ENCODE results near the gene DHDDS.

DNA sequence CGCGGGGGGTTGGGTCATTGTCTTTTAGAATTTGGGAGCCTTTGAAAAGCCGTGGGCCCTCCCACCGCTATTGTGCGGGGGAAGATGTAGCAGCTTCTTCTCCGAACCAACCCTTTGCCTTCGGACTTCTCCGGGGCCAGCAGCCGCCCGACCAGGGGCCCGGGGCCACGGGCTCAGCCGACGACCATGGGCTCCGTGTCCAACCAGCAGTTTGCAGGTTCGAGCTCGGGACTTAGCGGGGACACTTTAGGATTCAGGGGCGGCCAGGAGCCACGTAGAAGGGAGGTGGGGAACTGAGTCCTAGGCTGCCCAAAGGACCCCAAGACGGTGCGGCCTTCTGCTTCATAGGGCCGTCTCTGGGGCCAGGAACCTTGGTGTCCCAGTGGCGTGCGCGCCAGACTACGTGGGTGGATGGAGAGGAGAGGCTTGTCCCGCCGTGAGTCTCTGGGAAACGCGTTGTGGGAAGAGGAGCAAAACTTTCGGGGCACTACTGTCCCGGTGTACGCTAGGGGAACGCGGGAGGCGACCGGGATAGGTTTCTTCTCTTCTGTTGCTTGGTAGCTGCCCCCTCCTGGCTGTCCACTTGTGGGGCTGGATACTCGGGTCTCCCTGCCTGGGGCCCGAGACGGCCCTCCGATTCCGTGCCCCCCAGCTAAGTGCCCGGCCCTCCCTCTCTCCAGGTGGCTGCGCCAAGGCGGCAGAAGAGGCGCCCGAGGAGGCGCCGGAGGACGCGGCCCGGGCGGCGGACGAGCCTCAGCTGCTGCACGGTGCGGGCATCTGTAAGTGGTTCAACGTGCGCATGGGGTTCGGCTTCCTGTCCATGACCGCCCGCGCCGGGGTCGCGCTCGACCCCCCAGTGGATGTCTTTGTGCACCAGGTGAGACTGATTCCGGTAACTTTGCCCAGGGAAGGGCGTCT lies 21.2 kb upstream of the DHDDS start, which contains the start of gene LIN28A:
- TF ChIP-seq, protein P1, sequence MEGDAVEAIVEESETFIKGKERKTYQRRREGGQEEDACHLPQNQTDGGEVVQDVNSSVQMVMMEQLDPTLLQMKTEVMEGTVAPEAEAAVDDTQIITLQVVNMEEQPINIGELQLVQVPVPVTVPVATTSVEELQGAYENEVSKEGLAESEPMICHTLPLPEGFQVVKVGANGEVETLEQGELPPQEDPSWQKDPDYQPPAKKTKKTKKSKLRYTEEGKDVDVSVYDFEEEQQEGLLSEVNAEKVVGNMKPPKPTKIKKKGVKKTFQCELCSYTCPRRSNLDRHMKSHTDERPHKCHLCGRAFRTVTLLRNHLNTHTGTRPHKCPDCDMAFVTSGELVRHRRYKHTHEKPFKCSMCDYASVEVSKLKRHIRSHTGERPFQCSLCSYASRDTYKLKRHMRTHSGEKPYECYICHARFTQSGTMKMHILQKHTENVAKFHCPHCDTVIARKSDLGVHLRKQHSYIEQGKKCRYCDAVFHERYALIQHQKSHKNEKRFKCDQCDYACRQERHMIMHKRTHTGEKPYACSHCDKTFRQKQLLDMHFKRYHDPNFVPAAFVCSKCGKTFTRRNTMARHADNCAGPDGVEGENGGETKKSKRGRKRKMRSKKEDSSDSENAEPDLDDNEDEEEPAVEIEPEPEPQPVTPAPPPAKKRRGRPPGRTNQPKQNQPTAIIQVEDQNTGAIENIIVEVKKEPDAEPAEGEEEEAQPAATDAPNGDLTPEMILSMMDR (IDR thresholded peaks at IDR 0.05), result no peak
- TF ChIP-seq POLR2A (IDR thresholded peaks at IDR 0.05) (no peak), EP300 (IDR thresholded peaks at IDR 0.05) (no peak)
